Astrocyte (in vitro differentiated cells and primary cell): ENCODE measurements around the gene FITM1. TPM values are rescaled to one million over a fixed set of nuclear protein-coding genes. Genes with fewer than 3 reads are reported as not detected.

Experiments
- DNase-seq: peaks from one replicate; pipeline ENCODE4 v3.0.0-alpha.2; 2010; ENCODE audit warnings: low read depth
- FAIRE-seq: peaks from 2 replicates; lab custom pipeline; 2011; peaks lifted over from hg19 to GRCh38; lab: Jason Lieb, UNC
- H2AFZ ChIP-seq: 2 replicates; pipeline ENCODE4 v1.6.0; 2012; ENCODE audit warnings: low read depth, low read length, inconsistent platforms
- H3K27ac ChIP-seq: 2 replicates; pipeline ENCODE4 v1.5.1; 2011; ENCODE audit warnings: low read depth, low read length, inconsistent platforms
- H3K27me3 ChIP-seq: 2 replicates; pipeline ENCODE4 v1.6.0; 2011; ENCODE audit warnings: low read length, inconsistent platforms; ENCODE audit not compliant: insufficient read depth
- H3K36me3 ChIP-seq: 2 replicates; pipeline ENCODE4 v1.5.1; 2011; ENCODE audit warnings: low read length, inconsistent platforms; ENCODE audit not compliant: insufficient read depth
- H3K4me1 ChIP-seq: 2 replicates; pipeline ENCODE4 v1.5.1; 2011; ENCODE audit warnings: low read length, inconsistent platforms; ENCODE audit not compliant: insufficient read depth
- H3K4me2 ChIP-seq: 2 replicates; pipeline ENCODE4 v1.6.0; 2012; ENCODE audit warnings: low read length, inconsistent platforms
- H3K4me3 ChIP-seq: 2 replicates; pipeline ENCODE4 v1.5.1; 2011; ENCODE audit warnings: low read depth, mild to moderate bottlenecking, low read length, inconsistent platforms; ENCODE audit not compliant: insufficient read depth
- H3K79me2 ChIP-seq: 2 replicates; pipeline ENCODE4 v1.6.0; 2012; ENCODE audit warnings: mild to moderate bottlenecking, low read length, inconsistent platforms; ENCODE audit not compliant: insufficient read depth
- H3K9ac ChIP-seq: 2 replicates; pipeline ENCODE4 v1.6.0; 2012; ENCODE audit warnings: mild to moderate bottlenecking, low read length, inconsistent platforms
- H3K9me3 ChIP-seq: 2 replicates; pipeline ENCODE4 v1.5.1; 2012; ENCODE audit warnings: low read depth, mild to moderate bottlenecking, low read length, inconsistent platforms; ENCODE audit not compliant: insufficient read depth
- H4K20me1 ChIP-seq: 2 replicates; pipeline ENCODE4 v1.6.0; 2012; ENCODE audit warnings: low read length, inconsistent platforms; ENCODE audit not compliant: insufficient read depth
- H3K27ac Mint-ChIP-seq: one replicate; pipeline ENCODE4 v1.8.0; 2021; ENCODE audit warnings: mild to moderate bottlenecking, mixed read lengths; ENCODE audit not compliant: unreplicated experiment
- H3K27me3 Mint-ChIP-seq: one replicate; pipeline ENCODE4 v1.8.0; 2021; ENCODE audit warnings: low read depth, mixed read lengths; ENCODE audit not compliant: unreplicated experiment
- H3K36me3 Mint-ChIP-seq: one replicate; pipeline ENCODE4 v1.8.0; 2021; ENCODE audit warnings: low read depth, mixed read lengths; ENCODE audit not compliant: unreplicated experiment
- H3K4me1 Mint-ChIP-seq: one replicate; pipeline ENCODE4 v1.8.0; 2021; ENCODE audit warnings: low read depth, mixed read lengths; ENCODE audit not compliant: unreplicated experiment
- H3K4me3 Mint-ChIP-seq: one replicate; pipeline ENCODE4 v1.8.0; 2021; ENCODE audit warnings: mild to moderate bottlenecking, moderate library complexity, mixed read lengths; ENCODE audit not compliant: unreplicated experiment
- H3K9me3 Mint-ChIP-seq: one replicate; pipeline ENCODE4 v1.8.0; 2021; ENCODE audit warnings: mild to moderate bottlenecking, mixed read lengths; ENCODE audit not compliant: unreplicated experiment
- CTCF ChIP-seq: IDR thresholded peaks from 2 replicates; pipeline ENCODE4 v1.5.1; 2011; ENCODE audit warnings: low read depth, mild to moderate bottlenecking, inconsistent platforms, low read length, moderate library complexity; ENCODE audit not compliant: insufficient read depth
- EZH2 ChIP-seq: IDR thresholded peaks from 2 replicates; pipeline ENCODE4 v1.6.1; 2012; ENCODE audit warnings: mild to moderate bottlenecking, low read length, inconsistent platforms; ENCODE audit not compliant: insufficient read depth
- total RNA-seq: library from RNA; stranded (reverse); gene quantifications from 2 replicates; pipeline ENCODE4 v1.2.1, GENCODE V29; 2021

The FITM1 gene
- total RNA-seq, 1 donor from 2014 or later: 0.25 TPM

DNA sequence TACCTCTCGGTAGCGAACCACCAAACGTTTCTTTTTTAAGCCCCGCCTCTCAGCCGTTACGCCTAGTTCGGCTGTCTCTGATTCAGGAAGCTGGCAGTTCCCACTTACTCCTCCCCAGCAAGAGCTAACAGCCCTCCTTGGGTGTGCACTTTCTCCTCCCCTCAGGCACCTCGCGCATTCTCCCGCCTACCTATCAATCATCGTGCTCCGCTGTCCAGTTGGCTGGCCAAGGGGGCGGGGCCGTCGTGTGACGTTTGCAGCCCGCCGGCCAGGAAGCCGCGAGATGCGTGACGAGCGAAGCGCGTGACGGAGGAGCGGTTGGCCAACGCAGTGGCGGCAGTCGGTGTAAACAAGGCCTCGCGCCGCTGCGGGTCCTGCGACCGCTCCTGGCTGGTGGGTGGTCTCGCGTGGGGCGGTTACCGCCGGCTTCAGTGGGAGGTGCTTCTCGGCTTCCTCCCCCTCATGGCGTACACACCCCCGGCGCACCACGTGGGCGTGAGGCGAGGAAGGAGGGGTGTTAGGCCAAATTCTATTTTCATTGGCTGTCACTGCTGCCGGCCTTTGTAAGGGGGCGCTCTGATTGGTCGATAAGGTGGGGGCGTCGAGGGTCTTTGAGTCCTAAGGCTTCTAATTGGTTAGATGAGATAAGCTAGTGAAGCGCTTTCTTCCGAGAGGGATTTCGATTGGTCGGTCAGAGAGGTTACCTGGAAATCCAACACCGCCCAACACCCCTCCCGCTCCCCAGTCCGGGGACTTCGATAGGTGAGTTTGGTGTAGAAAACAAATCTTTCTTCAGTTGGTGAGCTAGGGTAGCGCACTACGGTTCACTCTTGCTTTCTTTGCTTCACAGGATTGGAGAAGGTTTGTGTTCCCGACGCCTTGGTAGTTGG, 15.7 kb upstream of the FITM1 start, which contains the start of the genes DCAF11 and NRL:
DCAF11 (plus strand) TSS at position 246 of the 890 bp plus-strand sequence. CDS start 818 bp downstream, outside the sequence.
NRL (minus strand) TSS at position 418 of the 890 bp plus-strand sequence. CDS start 32,101 bp downstream, outside the sequence.
- TF ChIP-seq EZH2 (no peak), CTCF (no peak)
- peak within 1 kb of the TSS; percentile 97 for H3K4me2 ChIP-seq
- FAIRE-seq (peak; percentile 37), DNase-seq (peak; percentile 99)
- H4K20me1 ChIP-seq: no peaks in the 10 kb centered on the region
- no peaks in the 10 kb centered on the region for H3K27me3 Mint-ChIP-seq
- H3K4me1 ChIP-seq: peaks cover 13% of the 10 kb centered on the region
- peaks cover 7% of the 10 kb centered on the region for H3K79me2 ChIP-seq
- peaks cover 8% of the 10 kb centered on the region for H3K4me1 Mint-ChIP-seq
- peaks cover 17% of the 10 kb centered on the region for H3K36me3 ChIP-seq
- H3K4me3 Mint-ChIP-seq: peak within 1 kb of the TSS; percentile 94
- H3K9me3 ChIP-seq: no peaks in the 10 kb centered on the region
- H3K27ac ChIP-seq: peak within 1 kb of the TSS; percentile 99
- H2AFZ ChIP-seq: peak within 1 kb of the TSS; percentile 97
- H3K27me3 ChIP-seq: no peaks in the 10 kb centered on the region
- H3K4me3 ChIP-seq: peak within 1 kb of the TSS; percentile 88
- peak within 1 kb of the TSS; percentile 98 for H3K27ac Mint-ChIP-seq
- no peaks in the 10 kb centered on the region for H3K9me3 Mint-ChIP-seq
- H3K36me3 Mint-ChIP-seq: peaks cover 20% of the 10 kb centered on the region
- H3K9ac ChIP-seq: peak within 1 kb of the TSS; percentile 93

GRCh38 chr14:24115422-24116127, 14.9 kb upstream of the FITM1 start:
- Histone ChIP-seq H4K20me1 (no peaks in the 10 kb centered on the region), H3K79me2 (peaks cover 7% of the 10 kb centered on the region), H3K4me1 (peaks cover 13% of the 10 kb centered on the region), H3K36me3 (peaks cover 21% of the 10 kb centered on the region), H3K9ac (peak overlapping the region; percentile 93), H3K27me3 (no peaks in the 10 kb centered on the region), H3K4me2 (peak overlapping the region; percentile 97), H3K27ac (peak overlapping the region; percentile 99), H3K9me3 (no peaks in the 10 kb centered on the region), H3K4me3 (peak overlapping the region; percentile 88), H2AFZ (peak overlapping the region; percentile 97)
- no peaks in the 10 kb centered on the region for H3K9me3 Mint-ChIP-seq
- H3K36me3 Mint-ChIP-seq: peaks cover 21% of the 10 kb centered on the region
- H3K4me3 Mint-ChIP-seq: peak overlapping the region; percentile 94
- no peaks in the 10 kb centered on the region for H3K27me3 Mint-ChIP-seq
- FAIRE-seq (no peak), DNase-seq (no peak)
- H3K4me1 Mint-ChIP-seq: peaks cover 8% of the 10 kb centered on the region
- peak overlapping the region; percentile 98 for H3K27ac Mint-ChIP-seq
- TF ChIP-seq EZH2 (no peak), CTCF (no peak)
